ENCODE data around the gene ARL15. TPM values are rescaled to one million over a fixed set of nuclear protein-coding genes. Genes with fewer than 3 reads are reported as not detected.

ARL15 gene
- total and polyA plus RNA-seq, 9 of the 15 experiments (the other 6 are each of a cell fraction or from before 2014, with no cell fraction given) = 18.5 to 80.4 (median 57.0) TPM

DNA sequence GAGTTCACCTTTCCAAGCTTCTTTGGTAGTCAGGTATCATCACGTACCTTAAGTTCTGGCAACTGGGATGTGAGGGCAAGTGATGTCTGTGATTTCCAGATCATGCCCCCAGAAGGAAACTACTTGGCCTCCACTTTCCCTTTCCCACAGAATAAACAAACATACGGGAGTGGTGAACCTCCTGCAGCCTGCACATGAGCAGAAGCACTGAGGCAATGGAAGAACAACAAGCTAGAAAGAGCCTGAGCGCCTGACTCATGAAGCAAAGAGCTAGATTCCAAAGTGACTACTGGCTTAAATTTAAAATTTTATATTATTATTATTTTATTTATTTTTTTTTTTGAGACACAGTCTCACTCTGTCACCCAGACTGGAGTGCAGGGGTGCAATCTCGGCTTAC, 35.0 kb downstream of the ARL15 start (continued):
- TF ChIP-seq, protein P1, sequence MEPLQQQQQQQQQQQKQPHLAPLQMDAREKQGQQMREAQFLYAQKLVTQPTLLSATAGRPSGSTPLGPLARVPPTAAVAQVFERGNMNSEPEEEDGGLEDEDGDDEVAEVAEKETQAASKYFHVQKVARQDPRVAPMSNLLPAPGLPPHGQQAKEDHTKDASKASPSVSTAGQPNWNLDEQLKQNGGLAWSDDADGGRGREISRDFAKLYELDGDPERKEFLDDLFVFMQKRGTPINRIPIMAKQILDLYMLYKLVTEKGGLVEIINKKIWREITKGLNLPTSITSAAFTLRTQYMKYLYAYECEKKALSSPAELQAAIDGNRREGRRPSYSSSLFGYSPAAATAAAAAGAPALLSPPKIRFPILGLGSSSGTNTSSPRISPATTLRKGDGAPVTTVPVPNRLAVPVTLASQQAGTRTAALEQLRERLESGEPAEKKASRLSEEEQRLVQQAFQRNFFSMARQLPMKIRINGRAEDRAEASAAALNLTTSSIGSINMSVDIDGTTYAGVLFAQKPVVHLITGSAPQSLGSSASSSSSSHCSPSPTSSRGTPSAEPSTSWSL (CRISPR knock-in tag; IDR thresholded peaks at IDR 0.05; ENCODE audit: borderline replicate concordance) = no peak
- TF ChIP-seq, protein P2, sequence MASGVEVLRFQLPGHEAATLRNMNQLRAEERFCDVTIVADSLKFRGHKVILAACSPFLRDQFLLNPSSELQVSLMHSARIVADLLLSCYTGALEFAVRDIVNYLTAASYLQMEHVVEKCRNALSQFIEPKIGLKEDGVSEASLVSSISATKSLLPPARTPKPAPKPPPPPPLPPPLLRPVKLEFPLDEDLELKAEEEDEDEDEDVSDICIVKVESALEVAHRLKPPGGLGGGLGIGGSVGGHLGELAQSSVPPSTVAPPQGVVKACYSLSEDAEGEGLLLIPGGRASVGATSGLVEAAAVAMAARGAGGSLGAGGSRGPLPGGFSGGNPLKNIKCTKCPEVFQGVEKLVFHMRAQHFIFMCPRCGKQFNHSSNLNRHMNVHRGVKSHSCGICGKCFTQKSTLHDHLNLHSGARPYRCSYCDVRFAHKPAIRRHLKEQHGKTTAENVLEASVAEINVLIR (CRISPR knock-in tag; IDR thresholded peaks at IDR 0.05) = no peak
- TF ChIP-seq JUND (IDR thresholded peaks at IDR 0.05; ENCODE audit: borderline replicate concordance, low read depth, low read length) = no peak
- no peak for TF ChIP-seq JUND (tag; IDR thresholded peaks at IDR 0.05; ENCODE audit: borderline replicate concordance, low read depth, low read length)
- TF ChIP-seq CBX2 (IDR thresholded peaks at IDR 0.05; ENCODE audit: insufficient read depth, low read length, poor library complexity, severe bottlenecking) = no peak
- TF ChIP-seq HMG20A (CRISPR knock-in tag; conservative IDR thresholded peaks at IDR 0.05) = no peak
- no peak for TF ChIP-seq NFXL1 (CRISPR knock-in tag; IDR thresholded peaks at IDR 0.05)
- no peak for TF ChIP-seq ZNF324 (CRISPR knock-in tag; IDR thresholded peaks at IDR 0.05)
- TF ChIP-seq, protein P3, sequence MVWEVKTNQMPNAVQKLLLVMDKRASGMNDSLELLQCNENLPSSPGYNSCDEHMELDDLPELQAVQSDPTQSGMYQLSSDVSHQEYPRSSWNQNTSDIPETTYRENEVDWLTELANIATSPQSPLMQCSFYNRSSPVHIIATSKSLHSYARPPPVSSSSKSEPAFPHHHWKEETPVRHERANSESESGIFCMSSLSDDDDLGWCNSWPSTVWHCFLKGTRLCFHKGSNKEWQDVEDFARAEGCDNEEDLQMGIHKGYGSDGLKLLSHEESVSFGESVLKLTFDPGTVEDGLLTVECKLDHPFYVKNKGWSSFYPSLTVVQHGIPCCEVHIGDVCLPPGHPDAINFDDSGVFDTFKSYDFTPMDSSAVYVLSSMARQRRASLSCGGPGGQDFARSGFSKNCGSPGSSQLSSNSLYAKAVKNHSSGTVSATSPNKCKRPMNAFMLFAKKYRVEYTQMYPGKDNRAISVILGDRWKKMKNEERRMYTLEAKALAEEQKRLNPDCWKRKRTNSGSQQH (CRISPR knock-in tag; IDR thresholded peaks at IDR 0.05) = no peak

All from K562 (cell line).